Stimulated activated CD8-positive, alpha-beta memory T cell treated with anti-CD3 and anti-CD28 coated beads, Interleukin-7, amount 100 ng/mL, for 24 hours (primary cell): Measurements from ENCODE around the gene PDCL3.

ENCODE experiments used
- DNase-seq: peaks from one replicate; pipeline ENCODE4 v3.0.0-alpha.2; 2020; ENCODE audit warnings: low read depth

PDCL3 gene

DNA sequence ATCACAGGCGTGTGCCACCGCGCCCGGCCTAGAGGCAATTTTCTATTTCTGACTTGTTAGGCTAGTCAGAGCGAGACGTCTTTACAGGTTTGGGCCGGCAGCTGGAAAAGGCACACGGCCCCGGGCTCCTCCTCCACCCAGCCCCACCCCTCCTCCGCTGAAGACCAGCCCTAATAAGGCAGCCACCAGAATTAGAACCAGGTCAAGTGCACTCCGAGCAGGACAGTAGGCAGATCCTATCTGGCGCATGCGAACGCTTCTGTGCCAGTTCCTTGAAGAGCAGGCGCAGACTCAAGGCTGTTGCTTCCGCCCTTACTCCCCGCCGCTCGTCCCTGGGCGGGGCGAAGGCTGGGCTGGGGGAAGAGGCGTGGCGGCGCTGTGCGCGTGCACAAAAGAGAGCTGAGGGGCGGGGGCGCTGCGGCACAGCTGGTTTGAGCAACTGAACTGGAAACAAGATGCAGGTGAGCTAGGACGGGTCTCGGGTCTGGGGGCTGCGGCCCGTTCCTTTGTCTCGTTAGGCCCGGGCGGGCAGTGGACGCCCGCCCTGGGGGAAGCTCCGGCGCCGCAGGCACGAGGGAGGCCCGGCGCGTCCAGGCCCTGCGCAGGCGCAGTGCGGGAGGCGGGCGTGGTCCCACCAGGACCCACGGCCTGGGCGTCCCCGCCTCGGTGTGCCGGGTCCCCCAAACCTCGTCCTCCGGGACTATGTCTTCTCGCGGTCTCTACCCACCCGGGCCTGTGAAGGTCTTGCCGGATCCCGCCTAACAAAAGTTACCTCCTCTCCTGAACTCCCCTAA, at the start of gene PDCL3:
PDCL3 (plus strand) TSS at position 381 of the 794 bp plus-strand sequence; CDS start at position 456, 75 bp downstream.
- DNase-seq = peak; percentile 86

DNA sequence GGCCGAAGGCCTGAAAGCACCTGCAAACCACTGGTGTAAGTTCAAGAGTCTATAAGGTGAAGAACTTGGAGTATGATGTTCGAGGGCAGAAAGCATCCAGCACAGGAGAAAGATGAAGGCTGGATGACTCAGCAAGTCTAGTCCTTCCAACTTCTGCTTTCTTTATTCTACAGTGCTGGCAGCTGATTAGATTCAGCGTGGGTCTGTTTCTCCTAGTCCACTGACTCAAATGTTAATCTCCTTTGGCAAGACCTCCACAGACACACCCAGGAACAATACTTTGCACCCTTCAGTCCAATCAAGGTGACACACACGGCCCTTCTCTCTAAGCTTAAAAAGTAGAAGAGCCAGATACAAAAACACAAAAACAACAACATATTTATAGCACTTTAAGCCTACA, 49.1 kb upstream of the PDCL3 start:
- DNase-seq = no peak

DNA sequence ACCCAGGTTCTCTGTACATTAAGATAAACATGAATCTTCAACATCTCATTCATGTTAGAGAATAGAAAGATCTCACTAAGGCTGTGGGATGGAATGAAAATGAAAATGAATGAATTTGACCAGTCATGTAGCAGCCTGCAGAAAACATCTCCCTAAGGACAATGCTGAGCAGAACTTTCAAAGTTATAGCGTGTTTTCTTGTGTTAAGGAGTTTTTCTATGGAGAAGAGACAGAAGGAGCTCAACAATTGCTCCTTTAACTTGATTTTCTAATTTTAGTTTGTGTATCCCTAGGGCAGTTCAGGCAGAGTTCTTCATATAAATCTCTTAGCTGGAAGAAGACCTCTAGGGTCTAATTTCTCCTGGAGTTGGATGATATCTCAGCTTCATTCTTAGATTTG, 45.2 kb upstream of the PDCL3 start:
- DNase-seq = no peak

DNA sequence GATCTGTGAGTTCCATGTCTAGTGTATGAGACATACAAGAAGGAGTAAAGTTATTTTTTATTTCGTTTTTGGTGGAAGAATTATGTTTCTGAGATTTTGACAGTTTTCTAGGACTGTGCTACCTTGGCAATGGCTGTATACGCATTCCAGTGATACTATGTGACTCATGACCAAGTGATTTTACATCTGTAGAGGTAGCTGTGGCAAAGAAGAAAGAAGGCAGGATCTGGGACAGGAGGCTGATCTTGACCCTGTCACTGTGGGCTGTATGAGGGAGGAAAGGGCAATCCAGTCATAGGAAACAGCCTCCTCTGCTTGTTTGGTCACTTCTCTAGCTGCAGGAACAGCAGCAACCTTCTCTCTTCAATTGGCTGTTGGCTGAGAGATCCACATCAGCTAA, 44.0 kb upstream of the PDCL3 start:
- DNase-seq = no peak

DNA sequence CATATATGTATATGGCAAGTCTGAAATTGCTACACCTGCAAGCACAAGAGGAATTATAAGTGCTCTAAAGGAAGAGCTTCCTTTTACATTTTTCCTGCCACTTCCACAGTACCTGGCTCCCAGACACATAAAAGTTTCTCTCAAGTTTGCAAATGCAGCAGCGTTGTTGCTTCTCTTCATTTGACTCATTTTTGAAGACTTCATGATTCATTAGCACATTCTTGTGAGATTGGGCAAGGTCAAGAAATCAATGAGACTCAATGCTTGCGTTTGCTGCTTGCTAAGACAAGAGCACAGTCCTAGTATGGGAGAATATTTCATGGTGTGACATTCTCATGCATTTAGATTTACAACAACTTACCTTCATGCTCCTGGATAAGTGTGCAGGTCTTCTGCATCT, 42.6 kb upstream of the PDCL3 start:
- no peak for DNase-seq

DNA sequence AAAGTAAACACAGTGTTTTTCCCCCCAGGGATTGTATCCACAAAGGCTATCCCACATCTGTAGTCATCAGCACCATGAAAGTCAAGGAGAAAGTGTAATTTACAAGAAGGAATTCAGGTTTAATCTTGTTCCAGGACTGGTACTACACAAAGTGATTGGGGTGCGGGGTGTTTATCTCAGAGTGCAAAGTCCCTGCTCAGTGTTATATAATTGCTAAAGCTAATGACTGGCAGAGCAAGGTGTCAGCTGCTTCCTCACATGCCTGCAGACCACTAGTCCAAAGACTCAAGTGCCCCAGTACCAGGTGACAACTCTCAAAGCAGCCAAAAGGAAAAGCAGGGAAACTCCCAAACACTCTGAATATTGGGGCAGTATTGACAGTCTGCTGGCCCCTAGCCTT, 40.4 kb upstream of the PDCL3 start:
- no peak for DNase-seq

DNA sequence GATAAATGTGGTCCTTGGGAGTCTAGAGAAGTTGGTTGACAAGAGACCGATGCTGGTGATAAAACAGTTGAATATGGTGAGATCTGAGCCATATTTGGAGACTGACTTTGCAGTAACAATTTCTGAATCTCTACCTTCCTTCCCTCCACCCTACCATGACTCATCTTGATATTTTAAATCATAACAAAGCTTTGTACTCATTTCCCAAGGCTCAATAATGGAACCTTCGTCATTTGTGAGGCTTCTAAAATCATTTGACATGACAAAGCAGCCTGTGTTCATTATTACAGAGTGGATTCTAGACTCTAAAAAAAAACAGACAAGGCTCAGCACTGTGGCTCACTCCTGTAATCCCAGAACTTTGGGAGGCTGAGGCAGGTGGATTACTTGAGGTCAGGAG, 38.5 kb upstream of the PDCL3 start:
- no peak for DNase-seq

DNA sequence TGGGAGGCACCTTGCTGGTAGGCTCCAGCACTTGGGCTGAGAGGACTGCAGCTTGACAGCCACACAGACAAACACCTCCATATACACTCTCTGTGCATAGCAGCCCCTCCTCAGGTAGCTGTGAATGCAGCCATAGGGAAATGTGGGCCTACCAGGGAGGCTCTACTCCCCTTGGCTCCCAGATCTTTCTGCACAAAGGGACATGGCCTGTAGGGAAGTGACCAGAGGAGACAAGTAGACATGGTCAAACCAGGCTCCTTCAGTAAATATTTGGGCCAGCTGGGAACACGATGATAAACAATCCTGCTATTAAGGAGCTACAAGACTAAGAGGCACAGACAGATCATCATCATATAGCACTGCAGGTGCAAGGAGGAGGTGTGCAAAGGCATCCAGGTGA, 35.9 kb upstream of the PDCL3 start:
- no peak for DNase-seq

DNA sequence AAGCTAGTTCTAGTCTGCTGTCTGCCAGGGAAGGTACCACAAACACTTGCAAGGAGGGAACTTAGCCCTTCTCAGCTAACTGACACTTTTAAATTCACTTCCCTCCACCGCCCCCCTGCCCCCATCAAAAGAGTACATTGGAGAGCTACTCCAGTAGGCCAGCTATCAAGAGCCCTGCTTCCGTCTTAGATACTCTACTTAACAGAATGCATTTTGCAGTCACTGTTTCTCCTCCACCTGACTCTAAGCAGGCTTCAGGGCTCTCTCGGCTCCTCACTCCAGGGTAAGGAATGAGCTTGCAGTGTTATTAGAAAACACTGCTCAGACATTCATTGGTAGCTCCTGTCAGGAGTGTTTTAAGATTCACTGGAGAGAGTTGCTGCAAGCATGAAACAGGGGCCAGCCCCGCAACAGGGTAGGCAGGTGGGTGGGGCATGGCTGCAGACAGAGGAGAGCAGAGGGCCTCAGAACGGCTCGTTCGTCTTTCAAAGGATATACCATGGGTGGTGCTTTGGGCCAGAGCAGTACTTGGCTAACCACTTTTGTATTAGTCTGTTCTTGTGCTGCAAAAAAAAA, 35.3 kb upstream of the PDCL3 start:
- no peak for DNase-seq

DNA sequence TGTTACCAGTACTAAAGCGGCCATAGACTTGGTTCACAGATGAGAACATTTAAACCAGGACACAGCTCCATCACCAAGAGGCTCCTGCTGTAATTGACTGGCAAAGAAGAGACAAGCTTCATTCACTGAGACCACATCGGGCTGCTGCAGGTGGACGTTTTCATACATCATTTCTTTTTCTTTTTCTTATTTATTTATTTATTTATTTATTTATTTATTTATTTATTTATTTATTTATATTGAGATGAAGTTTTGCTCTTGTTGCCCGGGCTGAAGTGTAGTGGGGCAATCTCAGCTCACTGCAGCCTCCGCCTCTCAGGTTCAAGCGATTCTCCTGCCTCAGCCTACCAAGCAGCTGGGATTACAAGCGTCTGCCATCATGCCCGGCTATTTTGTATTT, 33.6 kb upstream of the PDCL3 start:
- DNase-seq = no peak

DNA sequence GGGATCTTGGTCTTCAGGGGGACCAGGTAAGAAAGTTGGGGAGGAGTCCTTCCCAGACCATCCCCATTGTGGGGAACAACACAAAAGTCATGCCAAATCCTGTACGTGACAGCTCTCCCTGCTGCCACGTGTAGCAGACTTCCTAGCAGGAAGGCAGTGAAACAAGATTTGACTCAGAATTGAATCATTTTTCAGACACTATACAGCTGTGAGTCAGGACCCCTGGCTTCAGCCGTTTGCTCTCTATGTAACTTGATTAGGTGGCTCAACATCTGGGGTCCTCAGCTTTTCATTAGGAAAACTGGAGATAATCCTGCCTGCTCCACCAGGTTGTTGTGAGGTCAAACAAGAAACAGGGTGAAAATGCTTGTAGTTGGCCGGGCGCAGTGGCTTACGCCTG, 32.9 kb upstream of the PDCL3 start:
- DNase-seq = no peak

DNA sequence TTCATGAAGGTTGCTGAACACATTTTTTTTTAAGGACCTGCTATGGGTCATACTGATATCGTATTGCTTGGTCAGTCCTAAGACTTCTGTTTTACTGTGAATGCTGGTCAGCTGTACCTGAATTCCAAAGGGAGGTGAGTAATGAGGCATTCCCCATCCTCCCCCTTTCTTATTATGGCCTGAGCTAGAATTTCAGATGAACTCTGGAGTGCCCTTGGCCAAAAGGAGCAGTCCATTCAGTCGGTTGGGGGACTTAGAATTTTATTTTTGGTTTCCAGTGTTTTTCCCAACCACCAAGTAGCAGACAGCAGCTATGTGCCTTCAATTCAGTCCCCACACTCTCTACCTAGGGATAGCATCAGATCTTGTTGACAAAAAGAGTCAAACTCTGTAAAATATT, 26.9 kb upstream of the PDCL3 start:
- DNase-seq = no peak

DNA sequence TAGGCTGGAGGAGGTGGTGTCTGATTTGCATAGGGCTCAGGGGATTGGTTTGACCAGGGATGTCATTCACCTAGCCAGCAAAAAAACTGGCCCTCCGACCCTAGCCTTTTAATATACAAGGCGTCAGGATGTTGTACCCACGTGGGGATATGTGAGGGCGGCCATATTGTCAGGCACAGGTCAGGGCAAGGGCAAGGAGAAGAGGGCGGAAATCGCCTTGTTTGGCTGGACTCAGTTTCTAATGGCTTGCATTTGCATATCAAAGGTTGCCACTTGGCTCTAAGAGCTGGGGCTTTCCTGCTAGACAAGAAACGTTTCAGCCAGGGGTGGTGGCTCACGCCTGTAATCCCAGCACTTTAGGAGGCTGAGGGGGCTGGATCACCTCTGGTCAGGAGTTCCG, 24.9 kb upstream of the PDCL3 start:
- DNase-seq = no peak

DNA sequence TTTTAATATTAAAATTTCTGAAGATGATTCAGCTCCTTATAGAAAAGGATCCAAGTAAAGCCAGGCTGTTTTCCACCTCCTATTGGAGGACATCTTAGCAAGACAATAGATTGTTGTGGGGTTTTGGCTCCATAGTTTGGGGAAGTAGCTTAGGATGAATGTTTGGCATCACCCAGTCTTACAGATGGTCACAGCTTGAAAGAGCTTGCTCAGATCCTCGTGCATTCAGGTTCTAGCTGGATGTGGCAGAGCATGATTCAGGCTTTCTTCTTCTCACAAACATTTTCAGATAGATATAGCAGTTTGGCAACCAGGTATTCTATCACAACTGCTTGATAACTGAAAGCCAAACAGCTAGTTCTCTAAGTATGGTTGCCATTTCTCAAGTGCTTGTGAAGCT, 23.6 kb upstream of the PDCL3 start:
- no peak for DNase-seq

DNA sequence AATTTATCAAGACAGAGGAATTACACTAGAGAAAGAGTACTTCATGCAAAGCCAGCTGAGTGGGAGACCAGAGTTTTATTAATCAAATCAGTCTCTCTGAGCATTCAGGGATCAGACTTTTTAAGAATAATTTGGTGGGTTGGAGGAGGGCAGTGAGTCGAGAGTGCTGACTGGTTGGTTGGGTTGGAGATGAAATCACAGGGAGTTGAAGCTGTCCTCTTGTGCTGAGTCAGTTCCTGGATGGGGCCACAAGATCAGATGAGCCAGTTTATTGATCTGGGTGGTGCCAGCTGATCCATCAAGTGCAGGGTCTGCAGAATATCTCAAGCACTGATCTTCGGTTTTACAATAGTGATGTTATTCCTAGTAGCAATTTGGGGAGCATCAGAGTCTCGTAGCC, 21.4 kb upstream of the PDCL3 start:
- DNase-seq = no peak

DNA sequence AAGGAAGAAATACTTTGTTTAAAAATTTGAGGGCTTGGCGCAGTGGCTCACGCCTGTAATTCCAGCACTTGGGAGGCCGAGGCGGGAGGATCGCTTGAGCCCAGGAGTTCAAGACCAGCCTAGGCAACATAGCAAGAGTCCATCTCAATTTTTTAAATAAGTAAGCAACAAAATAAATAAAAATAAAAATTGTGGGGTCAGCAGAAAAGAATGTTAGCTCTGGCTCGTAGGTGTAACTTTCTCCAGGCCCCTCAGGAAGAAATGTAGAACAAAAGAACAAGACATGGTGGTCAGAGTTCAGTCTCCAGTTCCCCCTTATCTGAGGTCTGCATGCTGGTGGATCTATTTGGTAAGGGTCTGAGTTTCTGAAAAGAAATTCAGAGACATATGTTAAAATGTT, 20.4 kb upstream of the PDCL3 start:
- DNase-seq = no peak

DNA sequence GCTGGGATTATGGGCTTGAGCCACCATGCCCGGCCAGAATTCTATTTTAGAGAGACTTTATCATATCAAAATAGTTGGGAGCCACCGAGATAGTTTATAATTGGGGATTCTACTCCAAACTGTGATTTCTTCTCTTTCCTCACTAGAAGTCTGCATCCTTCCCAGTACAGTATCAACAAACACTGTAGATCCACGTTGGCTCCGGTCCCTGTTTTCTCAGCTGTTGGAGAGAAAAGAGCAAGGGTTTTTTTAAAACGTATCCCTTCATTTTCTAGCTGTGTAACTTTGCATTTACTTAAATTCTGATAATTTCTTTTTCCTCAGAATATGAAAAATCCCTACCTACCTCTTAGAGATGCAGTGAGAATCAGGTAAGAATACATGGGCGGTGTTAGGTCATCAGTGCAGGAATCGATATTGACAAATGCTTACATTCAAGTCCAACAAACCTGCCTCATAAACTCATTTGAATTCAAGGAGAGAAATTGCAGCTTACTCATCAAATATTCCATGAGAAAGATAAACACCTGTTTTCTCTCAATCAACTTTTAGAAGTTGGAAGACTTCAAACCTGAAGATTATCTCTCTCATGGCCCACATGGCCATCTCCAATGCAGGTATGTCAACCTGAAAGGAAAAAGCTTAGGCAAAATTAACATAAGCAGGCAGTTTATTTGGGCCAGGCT, 17.7 kb upstream of the PDCL3 start:
- no peak for DNase-seq

DNA sequence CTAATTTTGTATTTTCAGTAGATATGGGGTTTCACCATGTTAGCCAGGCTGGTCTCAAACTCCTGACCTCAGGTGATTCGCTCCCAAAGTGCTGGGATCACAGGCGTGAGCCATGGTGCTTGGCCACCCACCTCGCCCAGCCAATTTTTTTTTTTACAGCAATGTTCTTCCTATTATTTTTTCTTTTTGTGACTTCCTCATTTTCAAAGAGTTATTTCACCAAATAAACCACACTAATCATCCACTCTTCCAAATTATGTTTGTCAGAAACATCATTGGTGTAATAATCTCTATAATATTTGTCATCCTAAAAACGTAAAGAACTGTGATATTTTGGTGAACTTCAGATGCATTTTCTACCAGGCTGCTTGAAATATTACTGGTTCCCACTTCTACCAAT, 16.3 kb upstream of the PDCL3 start:
- no peak for DNase-seq

DNA sequence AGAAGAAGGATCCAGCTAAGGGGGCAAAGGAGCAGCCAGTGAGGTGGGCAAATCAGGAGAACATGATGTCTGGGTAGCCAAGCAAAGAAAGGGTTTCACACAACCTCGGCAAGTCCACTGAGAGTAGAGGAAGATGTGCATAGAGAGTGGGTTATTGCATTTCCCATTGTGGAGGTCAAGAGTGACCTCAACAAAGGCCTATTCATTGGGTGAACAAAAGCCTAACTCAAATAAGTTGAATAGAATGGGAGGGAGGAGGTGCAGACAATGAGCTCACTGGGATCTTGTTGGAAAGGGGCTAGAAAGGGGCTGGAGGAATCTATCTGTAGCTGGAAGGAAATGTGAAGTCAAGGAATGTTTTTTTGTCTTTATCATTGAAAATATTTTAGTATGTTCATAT, 14.0 kb upstream of the PDCL3 start:
- no peak for DNase-seq

DNA sequence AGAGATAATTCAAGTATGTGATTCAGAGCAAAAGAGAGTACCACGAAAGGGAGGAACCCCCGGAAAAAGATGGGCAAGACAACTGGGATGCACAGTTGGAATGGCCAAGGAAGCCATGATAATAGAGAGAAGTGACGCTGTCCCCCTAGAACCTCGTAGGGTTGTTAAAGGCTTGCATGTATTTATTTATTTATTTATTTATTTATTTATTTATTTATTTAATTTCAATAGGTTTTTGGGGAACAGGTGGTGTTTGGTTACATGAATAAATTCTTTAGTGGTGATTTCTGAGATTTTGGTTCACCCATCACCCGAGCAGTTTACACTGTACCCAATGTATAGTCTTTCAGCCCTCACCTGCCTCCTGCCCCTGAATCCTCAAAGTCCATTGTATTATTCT, 11.5 kb upstream of the PDCL3 start:
- DNase-seq = no peak

DNA sequence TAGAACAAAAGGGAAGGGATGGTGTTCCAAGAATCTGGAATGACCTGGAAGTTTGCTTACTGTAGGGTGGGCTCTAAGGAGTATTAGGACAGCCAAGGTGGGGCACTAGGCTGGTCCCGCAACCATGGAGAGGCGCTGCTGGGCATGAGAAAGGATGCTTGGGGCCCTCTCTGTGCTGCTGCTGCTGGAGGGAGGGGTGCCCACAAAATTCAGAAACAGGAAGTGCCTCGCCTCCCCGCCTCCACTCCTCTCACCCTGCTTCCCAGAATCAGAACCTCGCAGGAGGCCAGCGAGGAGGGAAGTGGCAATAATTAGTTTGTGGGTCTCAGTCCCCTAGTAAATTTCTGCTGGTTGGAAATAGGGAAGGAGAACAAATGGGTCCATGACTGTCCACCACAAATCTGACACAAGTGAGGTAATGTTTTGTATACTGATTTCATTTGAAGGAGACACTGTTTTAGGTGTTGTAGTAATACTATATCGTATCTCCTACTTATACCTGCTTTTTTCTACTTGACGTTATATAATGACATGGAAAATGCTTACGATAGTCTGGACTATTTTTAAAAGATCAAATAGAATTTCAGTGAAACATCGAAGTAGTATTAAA, 7.9 kb upstream of the PDCL3 start:
- no peak for DNase-seq

DNA sequence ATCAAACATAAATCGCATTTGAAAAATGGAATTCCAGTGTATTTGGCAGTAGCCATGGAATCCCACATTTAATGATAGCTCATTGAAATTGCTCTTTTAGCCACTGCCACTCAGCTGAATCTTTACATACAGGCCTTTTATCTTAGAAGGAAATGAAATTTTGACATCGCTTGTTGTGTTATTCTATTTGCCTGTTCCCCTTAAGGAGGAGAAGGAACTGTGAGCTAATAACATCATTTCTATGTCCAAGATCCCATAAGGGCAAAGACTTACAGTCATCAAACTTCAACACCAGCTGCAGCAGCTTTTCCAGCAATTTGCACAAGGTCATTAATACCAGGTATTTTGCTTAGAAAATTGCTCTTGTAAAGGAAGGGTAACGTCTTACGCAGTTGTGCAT, 6.0 kb upstream of the PDCL3 start:
- no peak for DNase-seq

DNA sequence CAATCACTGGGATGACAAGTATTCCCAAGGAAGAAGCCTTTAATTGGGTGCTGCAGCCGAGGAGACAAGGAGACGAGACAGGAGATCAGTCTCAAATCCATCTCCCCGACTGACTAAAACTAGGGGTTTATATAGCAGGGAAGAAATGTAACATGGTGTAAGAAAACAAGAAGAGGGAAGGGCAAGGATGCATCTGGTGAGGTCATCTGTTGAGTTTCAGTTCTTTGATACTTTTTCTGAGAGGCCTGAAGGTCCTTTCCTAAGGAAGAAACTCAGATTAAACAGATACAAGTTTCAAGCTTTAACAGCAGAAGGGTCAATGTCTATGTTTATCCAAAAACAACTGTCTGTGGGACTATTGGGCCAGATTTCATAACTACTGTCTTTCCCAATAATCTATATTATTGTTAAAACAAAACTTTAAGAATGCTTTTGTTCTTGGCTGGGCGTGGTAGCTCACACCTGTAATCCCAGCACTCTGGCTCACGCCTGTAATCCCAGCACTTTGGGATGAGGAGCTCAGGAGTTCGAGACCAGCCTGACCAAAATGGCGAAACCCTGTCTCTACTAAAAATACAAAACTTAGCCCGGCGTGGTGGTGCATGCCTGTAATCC, 2.5 kb upstream of the PDCL3 start:
- no peak for DNase-seq
